ENCODE data around the gene SMPD3. TPM values are rescaled to one million over a fixed set of nuclear protein-coding genes. Genes with fewer than 3 reads are reported as not detected.
"Not testable (repeated sequence)": the region's sequence is repeated elsewhere in the genome, so short reads cannot be mapped to it uniquely, and the experiment has no call there.

SMPD3 gene
- total RNA-seq, result 0.14 and 0.17 TPM in 2 replicates

- DNase-seq, result peak; percentile 99
Measured at GRCh38 chr16:68448360-68448970, at the start of gene SMPD3. Gene SMPD3 (minus strand): TSS chr16:68448508. CDS start chr16:68372181, 76,327 bp downstream.

- DNase-seq, result no peak
Measured at GRCh38 chr16:68496689-68497088, 48.4 kb upstream of the SMPD3 start.

- DNase-seq, result not testable (repeated sequence)
Measured at GRCh38 chr16:68494261-68494660, 46.0 kb upstream of the SMPD3 start.

- DNase-seq, result no peak
Measured at GRCh38 chr16:68493412-68494070, 45.2 kb upstream of the SMPD3 start.

GRCh38 chr16:68492543-68493411 is 44.5 kb upstream of the SMPD3 start:
- no peak for DNase-seq

- DNase-seq, result no peak
Measured at GRCh38 chr16:68492151-68492542, 43.8 kb upstream of the SMPD3 start.

GRCh38 chr16:68491576-68491950 is 43.3 kb upstream of the SMPD3 start:
- no peak for DNase-seq

- DNase-seq, result peak; percentile 51
Measured at GRCh38 chr16:68490829-68491575, 42.7 kb upstream of the SMPD3 start.

- no peak for DNase-seq
Measured at GRCh38 chr16:68490358-68490757, 42.0 kb upstream of the SMPD3 start.

GRCh38 chr16:68488554-68488953 is 40.2 kb upstream of the SMPD3 start:
- no peak for DNase-seq

GRCh38 chr16:68487669-68488068 is 39.4 kb upstream of the SMPD3 start:
- no peak for DNase-seq

- DNase-seq, result no peak
Measured at GRCh38 chr16:68487203-68487514, 38.9 kb upstream of the SMPD3 start.

GRCh38 chr16:68486502-68487202 is 38.3 kb upstream of the SMPD3 start:
- DNase-seq, result peak; percentile 25

GRCh38 chr16:68481636-68482035 is 33.3 kb upstream of the SMPD3 start:
- DNase-seq, result no peak

GRCh38 chr16:68480084-68480995 is 32.0 kb upstream of the SMPD3 start:
- no peak for DNase-seq

- DNase-seq, result no peak
Measured at GRCh38 chr16:68479271-68479670, 31.0 kb upstream of the SMPD3 start.

- no peak for DNase-seq
Measured at GRCh38 chr16:68478526-68479250, 30.4 kb upstream of the SMPD3 start.

GRCh38 chr16:68475071-68475470 is 26.8 kb upstream of the SMPD3 start:
- no peak for DNase-seq

- peak; percentile 37 for DNase-seq
Measured at GRCh38 chr16:68473358-68474070, 25.2 kb upstream of the SMPD3 start.

GRCh38 chr16:68472581-68472980 is 24.3 kb upstream of the SMPD3 start:
- DNase-seq, result no peak

Data from dermis blood vessel endothelial cell (primary cell).